Gastroesophageal sphincter (tissue), 3 donors: Measurements from ENCODE around the gene ABCC11.

Source experiments
- CTCF ChIP-seq, 4 experiments: fragments of 200-600 bp in 2 of 4; fragments of 450-650 bp in 2 of 4; sonication (generic) in 1 of 4; IDR thresholded peaks; one replicate each; pipeline ENCODE4 v1.5.1; 2017 to 2019; ENCODE audit warnings: antibody characterized with exemption in 4 of 4, mild to moderate bottlenecking in 2 of 4, moderate library complexity in 2 of 4
- EP300 ChIP-seq: sonication (generic); formaldehyde crosslinking; IDR thresholded peaks from one replicate; pipeline ENCODE4 v1.6.1; 2017; ENCODE audit warnings: antibody characterized with exemption, mild to moderate bottlenecking
- POLR2A ChIP-seq, 2 donors: fragments of 450-650 bp; IDR thresholded peaks; one replicate each; pipeline ENCODE4 v1.6.1; 2017; ENCODE audit warnings: antibody characterized with exemption in 2 of 2, mild to moderate bottlenecking in 2 of 2, moderate library complexity in 1 of 2

- TF ChIP-seq CTCF (IDR thresholded peaks at IDR 0.05) (peak in 2 of 4 experiments; percentile 21 to 33), POLR2A (IDR thresholded peaks at IDR 0.05) (no peak), EP300 (no peak)
These were observed 129.9 kb downstream of the ABCC11 start for GRCh38 chr16:48117217-48118105.
